Frontal cortex (tissue), 4 donors: Measurements from ENCODE around the gene DTX3. TPM values are rescaled to one million over a fixed set of nuclear protein-coding genes. Genes with fewer than 3 reads are reported as not detected.
A peak's percentile ranks its signal among the peaks of the same experiment; 100 is the strongest.
"Not testable (repeated sequence)": the region's sequence is repeated elsewhere in the genome, so short reads cannot be mapped to it uniquely, and the experiment has no call there.

ENCODE experiments used
- DNase-seq, 2 donors: peaks; one replicate each; pipeline ENCODE4 v3.0.0; 2012; ENCODE audit warnings: low spot score in 2 of 2
- FAIRE-seq: peaks from 2 replicates; lab custom pipeline; 2012; peaks lifted over from hg19 to GRCh38; lab: Jason Lieb, UNC
- total RNA-seq: library from RNA; depleted of rRNA; stranded (reverse); fragments of >200 nt; gene quantifications from one replicate; pipeline ENCODE4 v1.2.3, GENCODE V29; 2014
- donor health status: control.
- donor health status: control.
- donor health status: control.

The DTX3 gene
- total RNA-seq, 1 donor from 2014 or later, result 51.4 TPM

- FAIRE-seq (no peak), DNase-seq (no peak)
Observed at GRCh38 chr12:57581802-57582201, 22.8 kb upstream of the DTX3 start.

- FAIRE-seq, result no peak
- DNase-seq, result no peak
Observed at GRCh38 chr12:57582440-57582839, 22.2 kb upstream of the DTX3 start.

- DNase-seq (peak; percentile 68 to 84), FAIRE-seq (no peak)
Observed at GRCh38 chr12:57583008-57583831, 21.4 kb upstream of the DTX3 start.

- FAIRE-seq, result no peak
- DNase-seq, result no peak
Observed at GRCh38 chr12:57584050-57584449, 20.6 kb upstream of the DTX3 start.

- FAIRE-seq, result no peak
Observed at GRCh38 chr12:57584690-57585089, 19.9 kb upstream of the DTX3 start.

GRCh38 chr12:57585156-57585555 lies 19.5 kb upstream of the DTX3 start:
- FAIRE-seq (no peak), DNase-seq (no peak)

More at GRCh38 chr12:57584690-57585089, 19.9 kb upstream of the DTX3 start:
- DNase-seq, result no peak

- DNase-seq, result no peak
- FAIRE-seq, result no peak
Observed at GRCh38 chr12:57586128-57586527, 18.5 kb upstream of the DTX3 start.

GRCh38 chr12:57586832-57587429 lies 17.7 kb upstream of the DTX3 start:
- FAIRE-seq, result no peak
- no peak for DNase-seq

- DNase-seq, FAIRE-seq: not testable (repeated sequence)
Observed at GRCh38 chr12:57588951-57589610, 15.5 kb upstream of the DTX3 start.

- no peak for DNase-seq
- FAIRE-seq, result no peak
Observed at GRCh38 chr12:57590479-57590863, 14.2 kb upstream of the DTX3 start.

GRCh38 chr12:57590864-57591781 lies 13.5 kb upstream of the DTX3 start, which contains the start of gene PIP4K2C:
TSS of gene PIP4K2C (plus strand) at chr12:57591192. CDS start at chr12:57591290, 98 bp downstream.
- peak; percentile 79 to 87 for DNase-seq
- no peak for FAIRE-seq

- DNase-seq (no peak), FAIRE-seq (no peak)
Observed at GRCh38 chr12:57591782-57592325, 12.8 kb upstream of the DTX3 start.

GRCh38 chr12:57592551-57593165 lies 12.0 kb upstream of the DTX3 start:
- FAIRE-seq, result no peak
- DNase-seq, result no peak

- DNase-seq, result no peak
- FAIRE-seq, result no peak
Observed at GRCh38 chr12:57593187-57593586, 11.4 kb upstream of the DTX3 start.

GRCh38 chr12:57600395-57600794 lies 4.2 kb upstream of the DTX3 start:
- FAIRE-seq (no peak), DNase-seq (no peak)

GRCh38 chr12:57602544-57602943 lies 2.1 kb upstream of the DTX3 start:
- FAIRE-seq (no peak), DNase-seq (no peak)

GRCh38 chr12:57603324-57603723 lies 1.3 kb upstream of the DTX3 start:
- FAIRE-seq (no peak), DNase-seq (no peak)

- no peak for FAIRE-seq
- DNase-seq, result peak; percentile 39 to 52
Observed at GRCh38 chr12:57603815-57604453, 690 bp upstream of the DTX3 start.
